Psoas muscle (tissue), 8 donors: ENCODE measurements around the gene CFLAR. TPM values are rescaled to one million over a fixed set of nuclear protein-coding genes. Genes with fewer than 3 reads are reported as not detected.

ENCODE experiments used
- ATAC-seq, 4 donors: fragments of 200-7000 bp; cut with Tn5 transposase; one replicate each; pipeline ENCODE4 v1.9.1; 2020; ENCODE audit warnings: moderate library complexity in 3 of 4, mild to moderate bottlenecking in 2 of 4
- DNase-seq, 2 donors: peaks; one replicate each; pipeline ENCODE4 v3.0.0-alpha.2; 2020
- H3K27ac ChIP-seq: fragments of 200-600 bp; one replicate; pipeline ENCODE4 v1.8.0; 2022
- H3K27me3 ChIP-seq, 3 donors: fragments of 200-600 bp in 1 of 3; one replicate each; pipeline versions ENCODE4 v1.6.1 to v1.8.0; 2013 to 2022; ENCODE audit warnings: low read length in 2 of 3, mild to moderate bottlenecking in 2 of 3, moderate library complexity in 1 of 3; ENCODE audit not compliant: insufficient read depth in 3 of 3
- H3K36me3 ChIP-seq, 2 donors: fragments of 200-600 bp in 1 of 2; one replicate each; pipeline versions ENCODE4 v1.6.1 to v1.8.0; 2013 to 2022; ENCODE audit warnings: low read depth in 1 of 2, mild to moderate bottlenecking in 1 of 2, moderate library complexity in 1 of 2; ENCODE audit not compliant: insufficient read depth in 1 of 2
- H3K4me1 ChIP-seq: fragments of 200-600 bp; one replicate; pipeline ENCODE4 v1.8.0; 2022
- H3K4me3 ChIP-seq: fragments of 200-600 bp; one replicate; pipeline ENCODE4 v1.8.0; 2022; ENCODE audit warnings: mild to moderate bottlenecking
- H3K9me3 ChIP-seq: fragments of 200-600 bp; one replicate; pipeline ENCODE4 v1.8.0; 2022
- CTCF ChIP-seq: fragments of 200-600 bp; IDR thresholded peaks from one replicate; pipeline ENCODE4 v1.8.0; 2022; ENCODE audit warnings: antibody characterized with exemption
- WGBS, 3 donors: extraction: QIAGEN DNeasy Blood & Tissue Kit; methylation state at CpG; one replicate each; pipeline versions ENCODE4 v1.1.6 to v1.1.7; 2013; 5-methylcytosine and 5-hydroxymethylcytosine counted together
- intact Hi-C, 2 donors: fragments of 100-400 bp; cut with DNase I; formaldehyde crosslinking; loops; one replicate each; pipeline versions ENCODE4 v1.11.0 to v1.14.2; 2022
- long read RNA-seq, 2 donors: library from polyadenylated mRNA; unstranded; transcript quantifications; one replicate each; pipeline ENCODE4 v2.0.0, GENCODE V29; 2021
- polyA plus RNA-seq, 3 donors: library from polyadenylated mRNA; stranded (reverse); fragments of 200-250 nt; gene quantifications; one replicate each; pipeline ENCODE4 v1.2.3, GENCODE V29; 2013
- total RNA-seq, 4 donors: library from RNA; stranded (reverse); fragmentation: NEBNext Ultra II Directional in 2 of 4; extraction: Animal tissue kit (Norgen Biotek cat#: 25700) in 2 of 4; gene quantifications; one replicate each; pipeline versions ENCODE4 v1.2.1 to v1.2.4, GENCODE V29; 2021 to 2023
- donor health status: healthy with polysubstance abuse.
- donor health status: DM: no; HTN: no; CAD: no; lungs with moderate emphysema.
- donor health status: Bipolar disorder and iron deficiency.
- donor health status: healthy.
- donor health status: DM: yes; HTN: yes; CAD: no.
- donor health status: DM: no; HTN: no; CAD: no.
- donor health status: DM: no; HTN: no; CAD: no.
- donor health status: DM: yes; HTN: yes; CAD: no.

Gene CFLAR
- total RNA-seq (100 to 1,000 TPM; 180 to 358 (median 346) TPM), polyA plus RNA-seq (100 to 1,000 TPM in 2 of 3 donors, 10 to 100 TPM in 1; 84.7 to 340 (median 239) TPM)
- long read RNA-seq, donor 1, full-length matches to known transcripts = 42 of 109 reads
- long read RNA-seq, donor 1, partial matches to known transcripts = 9 of 109 reads
- long read RNA-seq, donor 1, other reads (novel, unspliced or antisense) = 58 of 109 reads
- long read RNA-seq, donor 2, full-length matches to known transcripts = 83 of 211 reads
- long read RNA-seq, donor 2, partial matches to known transcripts = 25 of 211 reads
- long read RNA-seq, donor 2, other reads (novel, unspliced or antisense) = 103 of 211 reads

GRCh38 chr2:201116115-201116958 is at the start of gene CFLAR:
Gene CFLAR, plus strand, starts transcription at chr2:201116164. Its CDS starts 13,702 bp downstream, at chr2:201129866.
- H3K4me1 ChIP-seq = peaks cover 34% of the 10 kb centered on the region
- ATAC-seq = peak; percentile 49 to 63 (median 60)
- WGBS, 3 donors = 0% methylated on average over 67 to 75 of the region's 75 CpGs
- no peaks in the 10 kb centered on the region for H3K27me3 ChIP-seq
- H3K27ac ChIP-seq = peak within 1 kb of the TSS; percentile 100
- H3K9me3 ChIP-seq = no peaks in the 10 kb centered on the region
- no peak for TF ChIP-seq CTCF
- peaks cover 2 to 4% of the 10 kb centered on the region in 2 donors for H3K36me3 ChIP-seq
- intact Hi-C loops = loop anchor here (5.0 kb wide), 2 partner anchors 36 to 44 kb away; partner anchors contain the start of genes HYCC2 (in 1 of the 2) and NDUFB3 (in 1 of the 2)
- peak within 1 kb of the TSS; percentile 100 for H3K4me3 ChIP-seq
- peak; percentile 77 to 90 for DNase-seq

- TF ChIP-seq CTCF = no peak
- peak overlapping the region; percentile 95 for H3K27ac ChIP-seq
- H3K27me3 ChIP-seq = no peaks in the 10 kb centered on the region
- no peaks in the 10 kb centered on the region for H3K36me3 ChIP-seq
- ATAC-seq = peak; percentile 15 to 44 (median 27)
- DNase-seq = no peak
- peak overlapping the region; percentile 92 for H3K4me3 ChIP-seq
- peaks cover 59% of the 10 kb centered on the region for H3K4me1 ChIP-seq
- WGBS, 3 donors = 0 to 1% (median 1%) methylated on average over 21 of the region's 21 CpGs
- H3K9me3 ChIP-seq = no peaks in the 10 kb centered on the region
- intact Hi-C loops = loop anchor here (1.0 to 10.0 kb wide), 6 partner anchors 41 to 166 kb away; partner anchors contain the start of genes ORC2 (in 2 of the 2) and CFLAR (in 1 of the 2)
Measured at GRCh38 chr2:201070948-201071478, 45.0 kb upstream of the CFLAR start.

- H3K9me3 ChIP-seq = no peaks in the 10 kb centered on the region
- H3K27me3 ChIP-seq = no peaks in the 10 kb centered on the region
- peaks cover 55% of the 10 kb centered on the region for H3K4me1 ChIP-seq
- intact Hi-C loops = loop anchor here (1.0 to 10.0 kb wide), 6 partner anchors 41 to 167 kb away; partner anchors contain the start of genes ORC2 (in 2 of the 2) and CFLAR (in 1 of the 2)
- DNase-seq (peak; percentile 87 to 95), ATAC-seq (peak; percentile 98 to 100 (median 99))
- H3K36me3 ChIP-seq = no peaks in the 10 kb centered on the region
- 0 to 1% (median 0%) methylated on average over 30 to 34 of the region's 34 CpGs for WGBS, 3 donors
- peak within 1 kb of the TSS; percentile 95 for H3K27ac ChIP-seq
- peak; percentile 36 for TF ChIP-seq CTCF
- peak within 1 kb of the TSS; percentile 92 for H3K4me3 ChIP-seq
Measured at GRCh38 chr2:201071479-201072200, 44.3 kb upstream of the CFLAR start, which contains the start of the genes HYCC2 and NDUFB3. Gene HYCC2, minus strand, starts transcription at chr2:201071671. Its CDS starts 47,662 bp downstream, at chr2:201024009. Gene NDUFB3, plus strand, starts transcription at chr2:201072001. Its CDS starts 6,882 bp downstream, at chr2:201078883.

GRCh38 chr2:201072201-201072530 is 43.8 kb upstream of the CFLAR start:
- DNase-seq = no peak
- ATAC-seq = peak in 1 of 4 donors; percentile 5
- intact Hi-C loops = loop anchor here (5.0 to 10.0 kb wide), 3 partner anchors 40 to 83 kb away; partner anchors contain the start of gene CFLAR (in 1 of the 2)
- Histone ChIP-seq H3K4me3 (peak overlapping the region; percentile 92), H3K27ac (peak overlapping the region; percentile 95), H3K36me3 (no peaks in the 10 kb centered on the region), H3K27me3 (no peaks in the 10 kb centered on the region), H3K9me3 (no peaks in the 10 kb centered on the region), H3K4me1 (peaks cover 55% of the 10 kb centered on the region)
- WGBS, 3 donors = 2 to 3% (median 3%) methylated on average over 5 of the region's 5 CpGs
- TF ChIP-seq CTCF = no peak
